NT2/D1 (cell line): ENCODE data around the gene EGFR.
"Not testable (repeated sequence)": the region's sequence is repeated elsewhere in the genome, so short reads cannot be mapped to it uniquely, and the experiment has no call there.

ENCODE experiments used
- SUZ12 ChIP-seq: IDR thresholded peaks from 2 replicates; pipeline ENCODE4 v1.6.1; 2011; ENCODE audit not compliant: insufficient read length, insufficient read depth; ENCODE audit errors: extremely low read depth
- YY1 ChIP-seq: IDR thresholded peaks from 2 replicates; pipeline ENCODE4 v1.6.1; 2011; ENCODE audit not compliant: insufficient read length, insufficient read depth
- ZNF274 ChIP-seq: IDR thresholded peaks from 2 replicates; pipeline ENCODE4 v1.6.1; 2011; ENCODE audit warnings: mild to moderate bottlenecking, low read depth, low read length

DNA sequence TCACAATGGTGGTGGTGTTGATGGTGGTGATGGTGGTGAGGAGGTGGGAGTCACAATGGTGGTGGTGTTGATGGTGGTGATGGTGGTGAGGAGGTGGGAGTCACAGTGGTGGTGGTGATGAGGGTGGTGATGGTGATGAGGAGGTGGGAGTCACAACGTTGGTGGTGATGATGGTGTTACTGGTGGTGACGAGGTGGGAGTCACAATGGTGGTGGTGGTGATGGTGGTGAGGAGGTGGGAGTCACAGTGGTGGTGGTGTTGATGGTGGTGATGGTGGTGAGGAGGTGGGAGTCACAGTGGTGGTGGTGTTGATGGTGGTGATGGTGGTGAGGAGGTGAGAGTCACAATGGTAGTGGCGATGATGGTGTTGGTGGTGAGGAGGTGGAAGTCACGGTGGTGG is 148.5 kb downstream of the EGFR start:
- not testable (repeated sequence) for TF ChIP-seq ZNF274, YY1, SUZ12
